H1 (cell line): ENCODE results near the gene AMPH. TPM values are rescaled to one million over a fixed set of nuclear protein-coding genes. Genes with fewer than 3 reads are reported as not detected.

ENCODE experiments used
- CTCF ChIA-PET: fragments of 300-600 bp; sonication (Branson Sonifier 250); formaldehyde crosslinking; loops from one replicate; lab custom pipeline; 2021; ENCODE audit not compliant: partially characterized antibody; lab: Charles Lee
- POLR2A ChIA-PET: fragments of 300-600 bp; sonication (Branson Sonifier 250); formaldehyde crosslinking; loops from one replicate; lab custom pipeline; 2021; ENCODE audit warnings: inconsistent platforms; ENCODE audit not compliant: partially characterized antibody; lab: Charles Lee
- DNase-seq, 2 experiments: peaks; one replicate each; pipeline versions ENCODE4 v3.0.0 to v3.0.0-alpha.2; 2010 to 2022; ENCODE audit warnings: low spot score in 2 of 2, low read depth in 1 of 2, mixed read lengths in 1 of 2
- FAIRE-seq: peaks from 2 replicates; lab custom pipeline; 2011; peaks lifted over from hg19 to GRCh38; lab: Jason Lieb, UNC
- H2AFZ ChIP-seq: 2 replicates; pipeline ENCODE4 v1.8.1; 2012; ENCODE audit warnings: low read length, inconsistent platforms
- H2AK5ac ChIP-seq: 2 replicates; pipeline ENCODE4 v1.6.1; 2013; ENCODE audit warnings: low read depth, low read length
- H2BK120ac ChIP-seq: replicated peaks from 2 replicates; pipeline ENCODE3; 2013; ENCODE audit warnings: low read depth, low read length, inconsistent platforms
- H2BK12ac ChIP-seq: 2 replicates; pipeline ENCODE4 v1.6.1; 2013; ENCODE audit warnings: low read depth, low read length
- H2BK15ac ChIP-seq: 2 replicates; pipeline ENCODE4 v1.6.1; 2013; ENCODE audit warnings: low read length
- H2BK20ac ChIP-seq: 2 replicates; pipeline ENCODE4 v1.6.1; 2013; ENCODE audit warnings: low read length
- H2BK5ac ChIP-seq: 2 replicates; pipeline ENCODE4 v1.6.1; 2013; ENCODE audit warnings: low read depth, low read length
- H3K14ac ChIP-seq: 2 replicates; pipeline ENCODE4 v1.6.1; 2013; ENCODE audit warnings: inconsistent platforms; ENCODE audit not compliant: insufficient read length
- H3K18ac ChIP-seq: 2 replicates; pipeline ENCODE4 v1.6.1; 2013; ENCODE audit warnings: low read length; ENCODE audit errors: extremely low read depth
- H3K23ac ChIP-seq: 2 replicates; pipeline ENCODE4 v1.6.1; 2013; ENCODE audit warnings: inconsistent platforms; ENCODE audit not compliant: insufficient read length
- H3K23me2 ChIP-seq: 2 replicates; pipeline ENCODE4 v1.6.1; 2013; ENCODE audit warnings: low read depth, low read length
- H3K27ac ChIP-seq: 2 replicates; pipeline ENCODE4 v1.6.1; 2011; ENCODE audit warnings: low read depth, low read length, inconsistent platforms
- H3K27me3 ChIP-seq, 4 experiments: replicated peaks in 1 of 4; 1 replicate in 1 of 4; 2 replicates in 3 of 4; pipeline versions ENCODE4 v1.6.1 to v1.8.1; 2011 to 2013; ENCODE audit warnings: low read length in 3 of 4, mild to moderate bottlenecking in 3 of 4, inconsistent platforms in 2 of 4, mixed read lengths in 2 of 4, moderate library complexity in 1 of 4; ENCODE audit not compliant: control insufficient read depth in 3 of 4, insufficient read depth in 3 of 4; ENCODE audit errors: extremely low read depth in 1 of 4
- H3K36me3 ChIP-seq, 4 experiments: 2 replicates each; pipeline versions ENCODE4 v1.6.1 to v1.8.1; 2011 to 2013; ENCODE audit warnings: mild to moderate bottlenecking in 4 of 4, low read length in 3 of 4, moderate library complexity in 2 of 4, control low read depth in 1 of 4, inconsistent platforms in 1 of 4; ENCODE audit not compliant: insufficient read depth in 4 of 4, control insufficient read depth in 2 of 4
- H3K4ac ChIP-seq: replicated peaks from 2 replicates; pipeline ENCODE3; 2013; ENCODE audit warnings: low read length, low read depth, mixed read lengths, inconsistent platforms; ENCODE audit not compliant: insufficient read length
- H3K4me1 ChIP-seq, 4 experiments: replicated peaks in 1 of 4; 1 replicate in 1 of 4; 2 replicates in 3 of 4; pipeline versions ENCODE4 v1.6.1 to v1.8.1; 2011 to 2013; ENCODE audit warnings: low read length in 3 of 4, inconsistent platforms in 2 of 4, mixed read lengths in 1 of 4; ENCODE audit not compliant: insufficient read depth in 4 of 4, control insufficient read depth in 3 of 4
- H3K4me2 ChIP-seq, 2 experiments: 2 replicates each; pipeline versions ENCODE4 v1.6.1 to v1.8.1; 2011 to 2013; ENCODE audit warnings: low read depth in 2 of 2, low read length in 2 of 2, control low read depth in 1 of 2, inconsistent platforms in 1 of 2, mild to moderate bottlenecking in 1 of 2; ENCODE audit not compliant: insufficient read depth in 1 of 2
- H3K4me3 ChIP-seq, 4 experiments: fragments of 200-600, 300-600 bp in 1 of 4; sonication (generic), shearing (Covaris generic), sonication (Bioruptor Twin) in 1 of 4; 2 replicates each; pipeline versions ENCODE4 v1.5.1 to v1.8.1; 2011 to 2016; ENCODE audit warnings: low read length in 4 of 4, low read depth in 3 of 4, control low read depth in 2 of 4, inconsistent platforms in 2 of 4, mild to moderate bottlenecking in 2 of 4, mixed read lengths in 1 of 4, moderate library complexity in 1 of 4; ENCODE audit not compliant: insufficient read depth in 2 of 4; ENCODE audit errors: extremely low read depth in 1 of 4
- H3K56ac ChIP-seq: replicated peaks from 2 replicates; pipeline ENCODE3; 2013; ENCODE audit warnings: low read depth, mild to moderate bottlenecking, mixed read lengths, low read length, inconsistent platforms; ENCODE audit not compliant: insufficient read length
- H3K79me1 ChIP-seq: 2 replicates; pipeline ENCODE4 v1.6.1; 2013; ENCODE audit warnings: low read depth, low read length, control low read depth
- H3K79me2 ChIP-seq, 2 experiments: 2 replicates each; pipeline versions ENCODE4 v1.6.1 to v1.8.1; 2012 to 2013; ENCODE audit warnings: low read length in 2 of 2, mild to moderate bottlenecking in 2 of 2, inconsistent platforms in 1 of 2; ENCODE audit not compliant: insufficient read depth in 2 of 2, control insufficient read depth in 1 of 2
- H3K9ac ChIP-seq, 4 experiments: replicated peaks in 1 of 4; 1 replicate in 1 of 4; 2 replicates in 3 of 4; pipeline versions ENCODE4 v1.6.1 to v1.8.1; 2011 to 2013; ENCODE audit warnings: low read depth in 3 of 4, low read length in 3 of 4, control low read depth in 2 of 4, mild to moderate bottlenecking in 2 of 4, moderate library complexity in 2 of 4, inconsistent platforms in 1 of 4; ENCODE audit errors: extremely low read depth in 1 of 4
- H3K9me3 ChIP-seq, 2 experiments: 2 replicates each; pipeline versions ENCODE4 v1.6.1 to v1.8.1; 2012 to 2013; ENCODE audit warnings: mild to moderate bottlenecking in 2 of 2, moderate library complexity in 2 of 2, control low read depth in 1 of 2, inconsistent platforms in 1 of 2, low read depth in 1 of 2, low read length in 1 of 2, mixed read lengths in 1 of 2; ENCODE audit not compliant: insufficient read depth in 2 of 2
- H4K20me1 ChIP-seq, 2 experiments: replicated peaks in 1 of 2; 2 replicates each; pipeline versions ENCODE3 to v1.8.1; 2011 to 2013; ENCODE audit warnings: inconsistent platforms in 2 of 2, low read length in 2 of 2, mild to moderate bottlenecking in 1 of 2; ENCODE audit not compliant: insufficient read depth in 2 of 2, control insufficient read depth in 1 of 2
- H4K5ac ChIP-seq: 2 replicates; pipeline ENCODE4 v1.6.1; 2013; ENCODE audit warnings: low read length, low read depth, mixed read lengths, inconsistent platforms; ENCODE audit not compliant: insufficient read length
- H4K8ac ChIP-seq: 2 replicates; pipeline ENCODE4 v1.8.0; 2013; ENCODE audit warnings: mild to moderate bottlenecking, moderate library complexity, low read length, inconsistent platforms; ENCODE audit not compliant: insufficient read depth; ENCODE audit errors: extremely low read depth
- H4K91ac ChIP-seq: replicated peaks from 2 replicates; pipeline ENCODE3; 2013; ENCODE audit warnings: low read length, mixed read lengths, inconsistent platforms; ENCODE audit not compliant: insufficient read length
- HDAC6 ChIP-seq: IDR thresholded peaks from one replicate; pipeline ENCODE4 v1.7.1; 2012; ENCODE audit warnings: low read depth, mild to moderate bottlenecking, inconsistent platforms, low read length, moderate library complexity
- RBBP5 ChIP-seq: IDR thresholded peaks from 2 replicates; pipeline ENCODE4 v1.7.1; 2012; ENCODE audit warnings: low read depth, mild to moderate bottlenecking, inconsistent platforms, low read length, moderate library complexity, borderline replicate concordance
- WGBS, 2 experiments: shearing (Covaris generic) in 1 of 2; methylation state at CpG; one replicate each; pipeline versions ENCODE4 v1.1.6 to v1.1.7; 2013 to 2015; ENCODE audit warnings: low lambda C conversion rate in 2 of 2, mixed read lengths in 2 of 2, inconsistent platforms in 1 of 2, low coverage in 1 of 2, missing lambda C conversion rate in 1 of 2; ENCODE audit not compliant: insufficient replicate concordance in 2 of 2, insufficient coverage in 1 of 2, insufficient read length in 1 of 2; ENCODE audit errors: extremely low coverage in 1 of 2, missing lambda C conversion rate in 1 of 2; 5-methylcytosine and 5-hydroxymethylcytosine counted together
- polyA plus RNA-seq, 7 experiments: library from polyadenylated mRNA; depleted of rRNA in 3 of 7; stranded (reverse) in 5 of 7; unstranded in 2 of 7; fragments of >200 nt in 5 of 7; fragments of 200-250 nt in 2 of 7; gene quantifications; 1 replicate in 5 of 7; 2 replicates in 1 of 7; 4 replicates in 1 of 7; pipeline versions ENCODE4 v1.2.1 to v1.2.3, GENCODE V29; 2011 to 2013; ENCODE audit warnings: missing spikeins in 2 of 7, mixed read lengths in 2 of 7
- total RNA-seq: library from RNA; stranded (reverse); fragmentation: NEBNext Ultra II Directional; extraction: Animal tissue kit (Norgen Biotek cat#: 25700); gene quantifications from 2 replicates; pipeline ENCODE4 v1.2.1, GENCODE V29; 2021

The AMPH gene
- total and polyA plus RNA-seq, 2 of the 8 experiments (the other 6 are each of a cell fraction or from before 2014, with no cell fraction given) = 7.3 to 12.2 TPM

DNA sequence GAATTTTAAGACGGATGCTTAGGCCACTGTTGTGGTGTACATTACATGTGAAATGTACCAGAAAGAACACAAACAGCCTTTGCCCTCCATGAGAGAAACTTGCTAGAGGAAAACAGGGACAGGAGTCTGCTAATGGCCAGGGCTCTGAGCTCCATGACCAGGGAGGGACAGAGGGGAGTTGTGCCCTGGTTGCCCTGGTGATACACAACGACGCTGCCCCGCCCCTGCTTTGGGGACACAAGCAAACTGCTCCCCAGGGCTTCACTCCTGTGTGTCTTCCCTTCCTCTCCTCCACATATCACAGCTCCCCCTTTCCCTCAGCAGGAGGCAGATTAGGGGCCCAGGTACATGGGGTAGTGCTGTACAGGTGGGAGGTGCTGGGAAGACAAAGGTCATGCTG, 36.2 kb downstream of the AMPH start:
- Histone ChIP-seq H3K79me2 (no peaks in the 10 kb centered on the region), H2BK5ac (no peak overlapping the region), H3K56ac (no peak overlapping the region), H3K27me3 (no peaks in the 10 kb centered on the region), H2BK120ac (no peak overlapping the region), H3K18ac (no peak overlapping the region), H3K79me1 (no peaks in the 10 kb centered on the region), H4K8ac (peak overlapping the region; percentile 14; the same call in 1 of the 2 replicates), H3K36me3 (no peaks in the 10 kb centered on the region), H2BK20ac (no peak overlapping the region), H2AK5ac (no peak overlapping the region), H3K9me3 (peaks cover 4 to 5% of the 10 kb centered on the region in 2 experiments; a peak in 2 of 4 replicates), H4K91ac (no peak overlapping the region), H4K5ac (no peak overlapping the region), H2BK12ac (no peak overlapping the region), H2BK15ac (no peak overlapping the region), H3K4ac (no peak overlapping the region), H3K23me2 (no peaks in the 10 kb centered on the region), H3K9ac (no peak overlapping the region), H3K4me2 (no peak overlapping the region), H2AFZ (no peak overlapping the region), H3K27ac (no peak overlapping the region), H3K14ac (no peak overlapping the region), H3K23ac (no peak overlapping the region), H3K4me3 (no peak overlapping the region), H4K20me1 (no peaks in the 10 kb centered on the region), H3K4me1 (no peaks in the 10 kb centered on the region)
- no peak for DNase-seq
- CTCF ChIA-PET = interaction anchor here (1.0 kb wide), 1 partner anchor 9 kb away, joined by 3 read pairs; no protein-coding TSS in a partner anchor
- POLR2A ChIA-PET = no interaction called here
- 86% methylated on average over 4 of the region's 4 CpGs; no CpG with 5 or more reads in 1 of the 2 experiments for WGBS, 2 experiments
- FAIRE-seq = no peak
- TF ChIP-seq RBBP5 = no peak
- no peak for TF ChIP-seq HDAC6
